Small intestine (tissue), 7 donors: ENCODE data around the gene MOV10L1. TPM values are rescaled to one million over a fixed set of nuclear protein-coding genes. Genes with fewer than 3 reads are reported as not detected.
"Not testable (repeated sequence)": the region's sequence is repeated elsewhere in the genome, so short reads cannot be mapped to it uniquely, and the experiment has no call there.

Experiments
- DNase-seq, 2 donors: peaks; one replicate each; pipeline versions ENCODE4 v3.0.0 to v3.0.0-alpha.2; 2013
- FAIRE-seq: peaks from 2 replicates; lab custom pipeline; 2012; peaks lifted over from hg19 to GRCh38; lab: Jason Lieb, UNC
- H3K27ac ChIP-seq, 3 donors: one replicate each; pipeline ENCODE4 v1.5.1; 2013; ENCODE audit warnings: low read length in 2 of 3, mild to moderate bottlenecking in 2 of 3, control low read depth in 1 of 3, inconsistent platforms in 1 of 3, low read depth in 1 of 3, moderate library complexity in 1 of 3
- H3K27me3 ChIP-seq, 3 donors: one replicate each; pipeline ENCODE4 v1.6.1; 2013; ENCODE audit warnings: low read length in 3 of 3, inconsistent platforms in 1 of 3; ENCODE audit not compliant: control insufficient read depth in 3 of 3, insufficient read depth in 3 of 3
- H3K36me3 ChIP-seq, 3 donors: one replicate each; pipeline ENCODE4 v1.6.1; 2013; ENCODE audit warnings: low read length in 3 of 3, inconsistent platforms in 1 of 3, low read depth in 1 of 3, mild to moderate bottlenecking in 1 of 3, moderate library complexity in 1 of 3; ENCODE audit not compliant: control insufficient read depth in 3 of 3, insufficient read depth in 2 of 3
- H3K4me1 ChIP-seq, 3 donors: one replicate each; pipeline ENCODE4 v1.6.1; 2013; ENCODE audit warnings: low read length in 2 of 3, inconsistent platforms in 1 of 3, low read depth in 1 of 3, mild to moderate bottlenecking in 1 of 3, moderate library complexity in 1 of 3; ENCODE audit not compliant: control insufficient read depth in 3 of 3, insufficient read depth in 2 of 3
- H3K4me3 ChIP-seq, 3 donors: one replicate each; pipeline ENCODE4 v1.5.1; 2013; ENCODE audit warnings: low read length in 3 of 3, control low read depth in 1 of 3, inconsistent platforms in 1 of 3, low read depth in 1 of 3, mild to moderate bottlenecking in 1 of 3, moderate library complexity in 1 of 3
- H3K9me3 ChIP-seq, 2 donors: one replicate each; pipeline ENCODE4 v1.6.1; 2013; ENCODE audit warnings: low read depth in 1 of 2, low read length in 1 of 2; ENCODE audit not compliant: control insufficient read depth in 2 of 2, insufficient read depth in 1 of 2
- WGBS, 3 donors: extraction: QIAGEN DNeasy Blood & Tissue Kit; methylation state at CpG; one replicate each; pipeline ENCODE4 v1.1.7; 2013; 5-methylcytosine and 5-hydroxymethylcytosine counted together
- polyA plus RNA-seq, 4 donors: library from polyadenylated mRNA; stranded (reverse) in 3 of 4; unstranded in 1 of 4; fragments of 200-250 nt in 3 of 4; fragments of 120-200 nt in 1 of 4; gene quantifications; one replicate each; pipeline versions ENCODE4 v1.2.1 to v1.2.3, GENCODE V29; 2013
- donor health status: healthy with polysubstance abuse.
- donor health status: control.
- donor health status: control.
- donor health status: Bipolar disorder and iron deficiency.
- donor health status: healthy.

Gene MOV10L1
- polyA plus RNA-seq, 4 donors = 0.19 to 2.1 TPM; not detected in 2

DNA sequence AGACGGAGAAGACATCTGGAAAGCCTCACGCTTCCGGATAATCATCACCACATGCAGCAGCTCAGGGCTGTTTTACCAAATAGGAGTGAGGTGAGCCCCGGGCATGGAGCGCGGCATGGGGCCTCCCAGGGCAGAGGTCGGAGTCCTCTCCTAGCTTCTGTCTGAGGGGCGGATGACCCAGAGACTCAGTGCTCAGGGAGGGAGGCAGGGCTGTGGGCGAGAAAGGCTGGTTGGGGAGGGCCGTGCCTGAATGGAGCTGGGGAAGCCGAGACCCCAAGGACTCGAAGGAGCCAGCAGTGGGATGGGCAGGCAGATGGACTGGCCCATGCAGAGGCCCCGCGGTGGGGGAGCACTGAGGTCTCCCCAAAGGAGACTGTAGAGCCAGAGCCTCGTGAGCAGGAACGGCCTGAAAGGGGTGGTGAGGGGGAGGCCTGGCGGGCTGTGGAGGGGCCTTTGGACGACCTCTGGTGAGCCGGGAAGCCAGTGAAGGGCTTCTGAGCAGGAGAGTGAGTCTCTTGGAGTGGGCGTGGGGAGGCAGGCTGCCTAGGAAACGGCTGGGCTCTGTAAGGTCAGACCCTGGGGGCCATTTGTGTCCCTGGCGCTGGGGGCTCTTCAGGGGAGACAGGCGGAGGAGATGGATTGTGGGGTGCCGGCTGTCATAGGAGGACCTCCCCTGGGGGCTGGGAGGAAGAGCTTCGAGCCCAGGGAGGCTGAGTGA is 56.1 kb downstream of the MOV10L1 start:
- DNase-seq = peak; percentile 15 to 74
- H3K36me3 ChIP-seq = no peaks in the 10 kb centered on the region
- H3K4me3 ChIP-seq = peak overlapping the region in 1 of 3 donors; percentile 21
- H3K27ac ChIP-seq = peak overlapping the region in 1 of 3 donors; percentile 80
- H3K9me3 ChIP-seq = no peaks in the 10 kb centered on the region
- peaks cover 0 to 9% (median 3%) of the 10 kb centered on the region in 3 donors for H3K27me3 ChIP-seq
- H3K4me1 ChIP-seq = peaks cover 0 to 30% (median 3%) of the 10 kb centered on the region in 3 donors
- WGBS, 3 donors = 33 to 56% (median 49%) methylated on average over 25 of the region's 25 CpGs
- FAIRE-seq = no peak

DNA sequence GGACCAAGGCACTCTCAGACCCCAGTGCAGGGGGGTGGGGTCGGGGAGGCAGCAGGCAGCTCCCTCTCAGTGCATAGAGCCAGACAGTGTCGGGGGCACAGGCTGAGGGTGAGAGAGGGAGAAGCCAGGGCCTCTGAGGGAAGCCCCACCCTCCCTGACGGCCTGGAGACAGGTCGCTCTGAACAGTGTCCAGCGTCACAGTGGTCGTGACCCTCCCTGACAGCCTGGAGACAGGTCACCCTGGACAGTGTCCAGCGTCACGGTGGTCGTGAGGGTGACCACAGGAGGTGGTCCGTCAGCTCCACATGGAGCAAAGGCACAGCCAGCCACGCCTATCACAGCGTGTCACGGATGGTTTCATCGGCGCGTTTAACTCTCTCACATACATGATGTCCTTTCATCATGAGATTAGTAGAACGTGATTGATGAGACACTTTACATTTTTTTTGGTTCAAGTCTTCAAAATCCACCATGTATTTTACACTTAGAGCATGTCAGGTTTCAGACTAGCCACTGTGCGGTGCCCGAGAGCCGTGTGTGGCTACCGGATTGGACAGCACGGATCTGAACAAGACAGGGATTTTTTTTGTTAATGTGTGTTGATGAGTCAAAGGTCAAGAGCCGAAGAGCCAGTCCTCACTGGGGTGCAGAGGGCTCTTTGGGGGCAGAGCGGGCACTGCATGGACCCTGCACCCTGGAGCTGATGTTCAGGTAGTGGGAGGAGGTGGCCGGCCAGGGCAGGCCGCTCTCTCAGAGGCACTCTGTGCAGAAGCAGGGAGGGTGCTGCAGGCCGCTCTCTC is 56.8 kb downstream of the MOV10L1 start:
- WGBS, 3 donors = 15 to 45% (median 30%) methylated on average over 26 to 27 of the region's 27 CpGs
- Histone ChIP-seq H3K36me3 (no peaks in the 10 kb centered on the region), H3K4me1 (peaks cover 0 to 30% (median 3%) of the 10 kb centered on the region in 3 donors), H3K4me3 (peak overlapping the region in 1 of 3 donors; percentile 21), H3K27me3 (peaks cover 0 to 7% (median 3%) of the 10 kb centered on the region in 3 donors), H3K27ac (peak overlapping the region in 1 of 3 donors; percentile 80), H3K9me3 (no peaks in the 10 kb centered on the region)
- FAIRE-seq (no peak), DNase-seq (peak; percentile 82 to 90)

DNA sequence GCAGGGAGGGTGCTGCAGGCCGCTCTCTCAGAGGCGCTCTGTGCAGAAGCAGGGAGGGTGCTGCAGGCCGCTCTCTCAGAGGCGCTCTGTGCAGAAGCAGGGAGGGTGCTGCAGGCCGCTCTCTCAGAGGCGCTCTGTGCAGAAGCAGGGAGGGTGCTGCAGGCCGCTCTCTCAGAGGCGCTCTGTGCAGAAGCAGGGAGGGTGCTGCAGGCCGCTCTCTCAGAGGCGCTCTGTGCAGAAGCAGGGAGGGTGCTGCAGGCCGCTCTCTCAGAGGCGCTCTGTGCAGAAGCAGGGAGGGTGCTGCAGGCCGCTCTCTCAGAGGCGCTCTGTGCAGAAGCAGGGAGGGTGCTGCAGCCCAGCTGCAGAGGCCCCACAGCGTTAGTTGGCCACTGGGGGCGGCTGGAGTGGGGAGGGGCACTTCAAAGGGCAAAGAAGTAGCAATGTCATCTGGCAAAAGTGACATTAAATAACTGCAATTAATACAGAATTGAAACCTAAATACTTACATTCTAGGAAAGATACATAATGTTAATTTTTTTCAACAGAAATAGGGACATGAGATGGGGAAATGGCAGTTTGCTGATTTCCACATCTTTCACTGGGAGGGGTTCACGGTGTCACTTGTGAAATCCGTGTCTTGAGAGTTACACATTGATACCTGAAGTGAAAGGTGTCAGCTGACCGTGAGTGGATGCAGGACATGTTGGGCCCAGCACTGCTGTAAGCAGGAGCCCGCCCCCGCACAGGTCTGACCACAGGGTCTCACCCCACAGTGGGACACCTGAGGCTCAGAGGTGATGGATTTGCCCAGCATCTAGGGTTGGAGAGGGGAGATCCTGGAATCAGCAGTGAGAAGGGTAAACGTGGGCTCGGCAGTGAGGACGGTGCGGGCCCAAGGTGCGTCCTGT is 57.7 kb downstream of the MOV10L1 start:
- not testable (repeated sequence) for H3K9me3 ChIP-seq, H3K27ac ChIP-seq, H3K4me3 ChIP-seq, H3K27me3 ChIP-seq, H3K36me3 ChIP-seq, FAIRE-seq
- peak in 1 of 2 donors; percentile 36 for DNase-seq
- WGBS, 3 donors = 69 to 74% (median 71%) methylated on average over 14 to 15 of the region's 26 CpGs
- H3K4me1 ChIP-seq = peaks cover 0 to 30% (median 3%) of the 10 kb centered on the region in 3 donors

DNA sequence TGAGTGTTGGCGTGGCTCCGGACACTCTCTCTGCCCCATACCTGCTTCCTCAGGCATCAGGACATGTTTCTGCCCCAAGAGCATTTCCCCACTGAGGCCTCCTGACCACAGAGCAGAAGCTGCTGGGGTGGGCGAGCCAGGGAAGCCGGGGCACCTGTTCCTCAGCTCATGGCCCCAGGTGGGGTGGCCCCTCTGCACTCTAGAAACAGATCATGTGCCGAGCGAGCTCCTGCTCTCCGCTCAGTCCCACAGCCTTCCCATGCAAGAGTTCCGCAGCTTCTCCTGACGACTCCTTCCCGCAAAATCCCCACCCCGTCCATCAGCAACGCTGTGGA is 58.3 kb downstream of the MOV10L1 start:
- Histone ChIP-seq H3K27me3 (peaks cover 0 to 4% (median 0%) of the 10 kb centered on the region in 3 donors), H3K4me1 (peaks cover 0 to 30% (median 3%) of the 10 kb centered on the region in 3 donors), H3K9me3 (no peaks in the 10 kb centered on the region), H3K4me3 (no peak overlapping the region), H3K36me3 (no peaks in the 10 kb centered on the region), H3K27ac (no peak overlapping the region)
- 84 to 91% (median 90%) methylated on average over 12 of the region's 12 CpGs for WGBS, 3 donors
- no peak for DNase-seq
- FAIRE-seq = no peak

DNA sequence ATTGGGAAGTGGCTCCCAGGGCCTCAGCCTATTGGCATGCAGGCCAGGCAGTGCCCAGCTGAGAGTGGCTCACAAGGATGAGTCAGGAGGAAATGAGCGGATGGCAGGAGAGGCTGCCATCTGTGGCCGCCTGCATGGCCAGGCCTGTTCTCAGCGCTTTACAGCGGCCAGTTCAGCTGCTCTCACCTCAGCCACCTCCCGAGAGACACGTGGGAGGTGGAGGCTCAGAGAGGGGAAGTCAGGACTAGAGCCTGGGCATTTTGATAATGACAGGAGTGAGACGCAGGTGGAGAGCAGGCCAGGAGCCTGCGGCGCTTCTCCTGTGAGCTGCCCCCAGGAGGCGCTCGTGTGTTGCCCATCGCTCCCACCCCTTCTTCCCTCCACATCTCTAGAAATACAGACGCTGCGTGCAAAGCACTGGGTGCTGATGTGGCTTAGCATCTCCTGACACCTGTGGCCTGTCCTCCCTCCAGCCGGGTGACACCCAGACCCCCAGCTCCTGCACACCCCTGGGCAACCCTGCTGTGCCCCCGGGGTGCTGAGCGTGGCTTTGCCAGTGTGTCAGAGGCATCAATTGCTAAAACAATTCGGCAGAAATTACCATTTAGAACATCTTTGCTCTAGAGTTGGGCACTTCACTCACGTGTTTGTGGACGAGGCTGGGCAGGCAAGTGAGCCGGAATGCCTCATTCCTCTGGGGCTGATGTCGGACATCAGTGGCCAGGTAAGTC is 59.4 kb downstream of the MOV10L1 start:
- Histone ChIP-seq H3K4me3 (no peak overlapping the region), H3K9me3 (no peaks in the 10 kb centered on the region), H3K36me3 (no peaks in the 10 kb centered on the region), H3K4me1 (peaks cover 0 to 30% (median 3%) of the 10 kb centered on the region in 3 donors), H3K27me3 (no peaks in the 10 kb centered on the region), H3K27ac (no peak overlapping the region)
- FAIRE-seq = no peak
- peak; percentile 70 to 79 for DNase-seq
- WGBS, 3 donors = 23 to 38% (median 28%) methylated on average over 22 of the region's 22 CpGs

DNA sequence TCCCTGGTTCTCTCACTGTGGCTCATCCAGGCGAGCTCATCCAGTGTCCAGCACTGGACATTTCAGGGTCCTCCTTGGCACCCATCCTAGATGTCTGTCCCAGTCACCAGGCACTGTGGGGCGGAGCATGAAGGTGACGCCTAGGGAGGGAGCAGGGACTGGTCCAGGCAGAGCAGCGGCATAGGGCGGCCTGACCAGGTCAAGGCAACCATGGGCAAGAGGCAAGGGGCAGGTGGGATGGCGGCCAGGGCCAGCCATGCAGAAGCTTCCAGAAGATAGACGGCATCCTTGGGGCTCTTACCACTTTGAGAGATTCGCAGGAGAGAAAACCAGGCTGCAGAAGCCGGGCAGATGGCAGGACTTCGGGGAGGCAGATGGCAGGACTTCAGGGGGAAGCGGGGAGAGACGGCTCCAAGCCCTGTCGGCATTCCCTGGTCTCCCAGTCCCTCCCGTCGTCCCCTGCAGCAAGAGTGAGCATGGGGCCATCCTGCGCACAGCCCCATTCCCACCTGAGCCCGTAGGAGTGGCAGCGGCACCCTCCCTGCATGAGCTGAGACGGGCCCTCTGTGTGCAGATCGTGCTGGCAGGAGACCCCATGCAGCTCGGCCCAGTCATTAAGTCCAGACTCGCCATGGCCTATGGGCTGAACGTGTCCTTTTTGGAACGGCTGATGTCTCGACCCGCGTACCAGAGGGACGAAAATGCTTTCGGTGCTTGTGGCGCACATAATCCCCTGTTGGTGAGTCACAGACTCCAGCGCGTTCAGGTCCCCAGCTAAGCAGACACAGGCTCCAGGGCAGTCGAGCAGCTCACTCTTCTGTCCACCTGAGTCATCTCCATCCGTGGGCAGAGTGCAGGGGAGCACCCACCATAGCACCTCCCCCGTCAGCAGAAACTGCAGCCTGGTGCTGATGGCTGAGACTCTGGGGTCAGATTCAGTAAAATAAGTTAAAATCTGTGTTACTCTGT is 60.6 kb downstream of the MOV10L1 start:
- H3K9me3 ChIP-seq = no peaks in the 10 kb centered on the region
- FAIRE-seq (no peak), DNase-seq (no peak)
- no peaks in the 10 kb centered on the region for H3K36me3 ChIP-seq
- H3K4me3 ChIP-seq = no peak overlapping the region
- peaks cover 0 to 29% (median 3%) of the 10 kb centered on the region in 3 donors for H3K4me1 ChIP-seq
- no peak overlapping the region for H3K27ac ChIP-seq
- no peaks in the 10 kb centered on the region for H3K27me3 ChIP-seq
- 83 to 89% (median 86%) methylated on average over 35 of the region's 35 CpGs for WGBS, 3 donors
